WTC11 (cell line): ENCODE results near the gene CLIC6.

Experiments used
- CTCF ChIP-seq: fragments of 200-600 bp; IDR thresholded peaks from 2 replicates; pipeline ENCODE4 v1.8.0; 2022; ENCODE audit warnings: antibody characterized with exemption
- EMX1 ChIP-seq: fragments of 250-450 bp; sonication (Bioruptor Pico); IDR thresholded peaks from 2 replicates; pipeline ENCODE4 v1.8.0; 2021; ENCODE audit warnings: mild to moderate bottlenecking
- FOXJ3 ChIP-seq: sonication (generic); formaldehyde crosslinking; IDR thresholded peaks from 2 replicates; pipeline ENCODE4 v1.9.0; 2021; ENCODE audit warnings: missing genetic modification reagents, mild to moderate bottlenecking, borderline replicate concordance
- FOXP1 ChIP-seq: sonication (generic); formaldehyde crosslinking; IDR thresholded peaks from 2 replicates; pipeline ENCODE4 v1.8.0; 2022; ENCODE audit warnings: missing genetic modification reagents, mild to moderate bottlenecking, moderate library complexity, borderline replicate concordance
- MAX ChIP-seq: sonication (generic); formaldehyde crosslinking; IDR thresholded peaks from 2 replicates; pipeline ENCODE4 v1.8.0; 2022; ENCODE audit warnings: mild to moderate bottlenecking, missing genetic modification reagents
- NFE2L1 ChIP-seq: sonication (generic); formaldehyde crosslinking; IDR thresholded peaks from 2 replicates; pipeline ENCODE4 v1.8.1; 2023; ENCODE audit warnings: missing genetic modification reagents
- SP1 ChIP-seq: sonication (generic); formaldehyde crosslinking; conservative IDR thresholded peaks from 2 replicates; pipeline ENCODE4 v1.8.1; 2022; ENCODE audit warnings: missing genetic modification reagents
- ZNF423 ChIP-seq: fragments of 250-450 bp; sonication (Bioruptor Pico); IDR thresholded peaks from 2 replicates; pipeline ENCODE4 v2.1.2; 2022; ENCODE audit warnings: mild to moderate bottlenecking, moderate library complexity
- ZSCAN18 ChIP-seq: fragments of 250-450 bp; sonication (Bioruptor Pico); IDR thresholded peaks from 2 replicates; pipeline ENCODE4 v2.1.2; 2022; ENCODE audit warnings: mild to moderate bottlenecking, moderate library complexity

GRCh38 chr21:34754690-34755647 lies 86.2 kb downstream of the CLIC6 start:
- TF ChIP-seq CTCF (no peak), FOXJ3 (CRISPR knock-in tag) (no peak), FOXP1 (CRISPR knock-in tag) (no peak), NFE2L1 (no peak), MAX (no peak), ZNF423 (CRISPR knock-in tag) (no peak), ZSCAN18 (no peak), SP1 (no peak), EMX1 (CRISPR knock-in tag) (no peak)
